Coronary artery (tissue), 2 donors: Measurements from ENCODE around the gene LIN52.

Source experiments
- DNase-seq: peaks from one replicate; pipeline ENCODE4 v3.0.0-alpha.2; 2017; ENCODE audit warnings: low spot score
- H3K27ac ChIP-seq, 2 donors: fragments of 200-600 bp; sonication (generic); one replicate each; pipeline ENCODE4 v1.5.1; 2016 to 2019
- H3K4me3 ChIP-seq: fragments of 200-600 bp; sonication (generic); 2 replicates; pipeline ENCODE4 v1.5.1; 2016; ENCODE audit warnings: mild to moderate bottlenecking, moderate library complexity
- TF ChIP-seq, protein P1 (sequence below): fragments of 200-600 bp; sonication (generic); IDR thresholded peaks from one replicate; pipeline ENCODE4 v1.5.1; 2019; ENCODE audit warnings: antibody characterized with exemption

LIN52 gene

DNA sequence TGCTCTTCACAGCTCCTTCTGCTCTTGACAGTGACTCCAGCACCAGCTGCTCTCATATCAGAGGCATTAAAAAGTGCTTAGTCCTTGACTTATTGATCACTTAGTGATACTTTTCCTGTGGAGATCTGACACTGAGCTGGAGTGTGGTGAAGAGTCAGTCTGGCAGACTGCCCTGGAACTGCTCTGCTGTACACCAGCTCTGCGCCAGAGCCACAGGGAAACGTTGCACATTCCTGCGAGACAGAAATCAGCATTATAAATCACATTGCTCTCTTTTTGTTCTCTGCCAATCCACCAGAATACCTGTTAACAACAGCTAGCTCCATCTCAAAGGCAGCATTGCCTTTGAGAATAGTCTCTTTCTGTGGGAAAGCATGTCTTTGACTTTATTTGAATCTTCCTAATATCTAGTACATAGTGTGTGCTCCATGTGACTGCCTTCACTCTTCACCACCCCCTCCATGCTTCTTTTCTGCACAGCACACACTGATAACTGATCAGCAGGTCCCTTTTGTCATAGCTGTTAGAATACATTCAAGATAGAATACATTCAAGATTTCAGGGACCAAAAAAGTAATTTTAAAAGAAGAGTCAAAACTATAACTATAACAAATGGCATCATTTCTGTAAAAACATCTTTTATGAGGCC lies 106.3 kb downstream of the LIN52 start:
- TF ChIP-seq, protein P1, sequence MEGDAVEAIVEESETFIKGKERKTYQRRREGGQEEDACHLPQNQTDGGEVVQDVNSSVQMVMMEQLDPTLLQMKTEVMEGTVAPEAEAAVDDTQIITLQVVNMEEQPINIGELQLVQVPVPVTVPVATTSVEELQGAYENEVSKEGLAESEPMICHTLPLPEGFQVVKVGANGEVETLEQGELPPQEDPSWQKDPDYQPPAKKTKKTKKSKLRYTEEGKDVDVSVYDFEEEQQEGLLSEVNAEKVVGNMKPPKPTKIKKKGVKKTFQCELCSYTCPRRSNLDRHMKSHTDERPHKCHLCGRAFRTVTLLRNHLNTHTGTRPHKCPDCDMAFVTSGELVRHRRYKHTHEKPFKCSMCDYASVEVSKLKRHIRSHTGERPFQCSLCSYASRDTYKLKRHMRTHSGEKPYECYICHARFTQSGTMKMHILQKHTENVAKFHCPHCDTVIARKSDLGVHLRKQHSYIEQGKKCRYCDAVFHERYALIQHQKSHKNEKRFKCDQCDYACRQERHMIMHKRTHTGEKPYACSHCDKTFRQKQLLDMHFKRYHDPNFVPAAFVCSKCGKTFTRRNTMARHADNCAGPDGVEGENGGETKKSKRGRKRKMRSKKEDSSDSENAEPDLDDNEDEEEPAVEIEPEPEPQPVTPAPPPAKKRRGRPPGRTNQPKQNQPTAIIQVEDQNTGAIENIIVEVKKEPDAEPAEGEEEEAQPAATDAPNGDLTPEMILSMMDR = no peak
- Histone ChIP-seq H3K4me3 (no peak overlapping the region), H3K27ac (no peak overlapping the region)
- DNase-seq = no peak

GRCh38 chr14:74194506-74195274 lies 109.9 kb downstream of the LIN52 start:
- TF ChIP-seq, protein P1 = no peak
- Histone ChIP-seq H3K4me3 (no peak overlapping the region), H3K27ac (no peak overlapping the region)
- no peak for DNase-seq

DNA sequence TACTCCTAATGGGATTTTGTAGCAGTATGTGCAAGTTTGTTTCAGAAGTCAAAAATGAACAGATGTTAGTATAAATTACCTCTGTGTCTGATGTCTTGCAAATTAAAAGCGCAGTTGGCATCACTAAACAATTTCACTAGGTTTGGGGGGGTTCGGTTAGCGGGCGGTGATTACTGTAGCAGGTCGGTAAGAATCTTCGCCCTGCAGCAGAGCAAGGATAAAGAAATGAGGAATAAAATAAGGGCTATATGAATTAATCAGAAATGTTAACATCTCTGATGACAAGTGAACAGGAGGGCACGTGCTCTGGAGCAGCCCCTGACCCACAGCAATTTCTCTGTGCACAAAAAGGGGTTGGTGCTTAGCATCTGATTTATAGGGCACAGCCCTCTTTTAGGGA lies 110.9 kb downstream of the LIN52 start:
- Histone ChIP-seq H3K4me3 (no peak overlapping the region), H3K27ac (no peak overlapping the region)
- TF ChIP-seq, protein P1 = no peak
- no peak for DNase-seq

GRCh38 chr14:74198441-74199234 lies 113.9 kb downstream of the LIN52 start:
- TF ChIP-seq, protein P1 = no peak
- no peak for DNase-seq

DNA sequence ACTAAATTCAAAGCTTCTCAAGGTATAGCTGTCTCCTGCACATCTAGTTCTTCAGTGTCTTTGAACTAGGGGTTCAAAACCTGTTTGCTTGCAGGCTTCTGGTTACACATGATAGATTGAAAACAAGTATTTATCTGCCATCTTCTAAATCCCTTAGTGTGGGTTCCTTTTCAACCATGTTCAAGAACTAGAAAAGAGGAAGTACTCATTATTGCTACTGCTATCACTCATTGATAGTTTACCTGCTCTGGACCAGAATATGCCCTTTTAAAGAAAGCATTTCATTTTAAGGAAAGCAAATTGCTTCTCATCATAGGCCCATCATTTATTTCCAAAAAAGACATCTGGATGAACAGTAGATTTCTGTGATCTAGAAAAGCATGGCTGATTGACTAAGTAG lies 117.4 kb downstream of the LIN52 start:
- TF ChIP-seq, protein P1 = no peak
- no peak overlapping the region for H3K27ac ChIP-seq

More at GRCh38 chr14:74198441-74199234, 113.9 kb downstream of the LIN52 start:
- no peak overlapping the region for H3K4me3 ChIP-seq
- H3K27ac ChIP-seq = no peak overlapping the region

DNA sequence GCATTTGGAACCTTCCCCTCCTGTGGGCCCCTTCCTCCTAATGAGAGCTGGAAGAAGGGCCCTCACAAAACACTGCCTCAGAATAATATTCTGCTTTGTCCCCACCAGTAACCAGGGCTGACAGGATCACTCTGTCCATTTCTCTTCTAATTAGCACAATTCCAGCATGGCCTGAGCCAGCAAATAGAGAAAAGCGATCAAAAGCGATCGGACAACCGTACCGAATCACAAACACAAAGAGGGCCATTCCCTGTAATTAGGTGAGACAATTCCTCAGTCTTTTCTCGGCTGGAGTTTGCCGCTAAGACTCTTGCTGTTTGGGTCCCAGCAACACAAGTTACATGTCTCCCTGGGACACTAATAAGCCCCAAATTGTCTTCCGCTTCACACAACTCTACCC lies 118.9 kb downstream of the LIN52 start:
- H3K27ac ChIP-seq = no peak overlapping the region
- no peak overlapping the region for H3K4me3 ChIP-seq
- TF ChIP-seq, protein P1 = no peak
- no peak for DNase-seq

More for the DNA sequence above, 117.4 kb downstream of the LIN52 start:
- no peak for DNase-seq
- H3K4me3 ChIP-seq = no peak overlapping the region
